Endothelial cell of umbilical vein (primary cell): ENCODE results near the gene PDLIM5. TPM values are rescaled to one million over a fixed set of nuclear protein-coding genes. Genes with fewer than 3 reads are reported as not detected.

Source experiments
- BruUV-seq: library from RNA; stranded (reverse); fragments of 400-500 nt; replicated peaks from 2 replicates; lab custom pipeline; 2021; lab: Mats Ljungman, UMichigan
- CTCF ChIA-PET: fragments of 300-600, 350-600 bp; sonication (Branson Sonifier 250); formaldehyde crosslinking; loops from one replicate; lab custom pipeline; 2021; ENCODE audit warnings: antibody characterized with exemption, inconsistent platforms; lab: Charles Lee
- POLR2A ChIA-PET: fragments of 300-600, 350-600 bp; sonication (Branson Sonifier 250); formaldehyde crosslinking; loops from one replicate; lab custom pipeline; 2021; ENCODE audit warnings: antibody characterized with exemption, inconsistent platforms; lab: Charles Lee
- DNase-seq: peaks from one replicate; pipeline ENCODE4 v3.0.0-alpha.2; 2011; ENCODE audit warnings: low read depth, low spot score
- FAIRE-seq: peaks from 2 replicates; lab custom pipeline; 2011; peaks lifted over from hg19 to GRCh38; lab: Jason Lieb, UNC
- H2AFZ ChIP-seq: 2 replicates; pipeline ENCODE4 v1.6.0; 2012; ENCODE audit warnings: low read depth, low read length, control low read depth, inconsistent platforms
- H3K27ac ChIP-seq: 2 replicates; pipeline ENCODE4 v1.5.1; 2011; ENCODE audit warnings: low read depth, mild to moderate bottlenecking, control low read depth, low read length, moderate library complexity; ENCODE audit not compliant: insufficient read depth
- H3K27me3 ChIP-seq, 2 experiments: 2 replicates each; pipeline versions ENCODE4 v1.6.0 to v1.6.1; 2011; ENCODE audit warnings: low read length in 2 of 2, mixed read lengths in 1 of 2; ENCODE audit not compliant: control insufficient read depth in 2 of 2, insufficient read depth in 2 of 2
- H3K36me3 ChIP-seq, 2 experiments: 2 replicates in 1 of 2; 3 replicates in 1 of 2; pipeline ENCODE4 v1.5.1; 2011; ENCODE audit warnings: low read length in 2 of 2, mild to moderate bottlenecking in 1 of 2, moderate library complexity in 1 of 2; ENCODE audit not compliant: control insufficient read depth in 2 of 2, insufficient read depth in 2 of 2; ENCODE audit errors: extremely low read depth in 1 of 2
- H3K4me1 ChIP-seq: 3 replicates; pipeline ENCODE4 v1.5.1; 2011; ENCODE audit warnings: mild to moderate bottlenecking, low read length; ENCODE audit not compliant: control insufficient read depth, insufficient read depth; ENCODE audit errors: extremely low read depth
- H3K4me2 ChIP-seq: 2 replicates; pipeline ENCODE4 v1.6.1; 2011; ENCODE audit warnings: low read length, control low read depth, mixed read lengths; ENCODE audit not compliant: insufficient read depth
- H3K4me3 ChIP-seq, 3 experiments: fragments of 200-600 bp in 1 of 3; sonication (generic), shearing (Covaris generic) in 1 of 3; replicated peaks in 1 of 3; 2 replicates each; pipeline ENCODE4 v1.5.1; 2011 to 2016; ENCODE audit warnings: control low read depth in 3 of 3, low read length in 3 of 3, mild to moderate bottlenecking in 2 of 3, inconsistent platforms in 1 of 3, low read depth in 1 of 3, moderate library complexity in 1 of 3; ENCODE audit not compliant: insufficient read depth in 1 of 3
- H3K79me2 ChIP-seq: 2 replicates; pipeline ENCODE4 v1.6.0; 2012; ENCODE audit warnings: low read length, inconsistent platforms; ENCODE audit not compliant: control insufficient read depth, insufficient read depth
- H3K9ac ChIP-seq: replicated peaks from 2 replicates; pipeline ENCODE3; 2011; ENCODE audit warnings: low read length, control low read depth; ENCODE audit not compliant: insufficient read depth; ENCODE audit errors: extremely low read depth
- H3K9me1 ChIP-seq: replicated peaks from 3 replicates; pipeline ENCODE4 v1.6.0; 2011; ENCODE audit warnings: mild to moderate bottlenecking, low read length; ENCODE audit not compliant: control insufficient read depth, insufficient read depth; ENCODE audit errors: extremely low read depth
- H3K9me3 ChIP-seq: replicated peaks from 2 replicates; pipeline ENCODE4 v1.5.1; 2012; ENCODE audit warnings: low read length, inconsistent platforms; ENCODE audit not compliant: control insufficient read depth, insufficient read depth
- H4K20me1 ChIP-seq: replicated peaks from 2 replicates; pipeline ENCODE3; 2011; ENCODE audit warnings: mild to moderate bottlenecking, low read length; ENCODE audit not compliant: control insufficient read depth, insufficient read depth; ENCODE audit errors: extremely low read depth
- EZH2 ChIP-seq: IDR thresholded peaks from 2 replicates; pipeline ENCODE4 v1.6.1; 2012; ENCODE audit warnings: borderline replicate concordance, low read depth, mild to moderate bottlenecking, moderate library complexity, low read length, inconsistent platforms; ENCODE audit not compliant: severe bottlenecking
- FOS ChIP-seq: IDR thresholded peaks from 2 replicates; pipeline ENCODE4 v1.6.1; 2011; ENCODE audit warnings: mild to moderate bottlenecking, low read length, moderate library complexity, borderline replicate concordance; ENCODE audit not compliant: insufficient read depth
- GATA2 ChIP-seq: IDR thresholded peaks from 2 replicates; pipeline ENCODE4 v1.7.0; 2011; ENCODE audit warnings: low read depth, mild to moderate bottlenecking, moderate library complexity, mixed read lengths, low read length; ENCODE audit not compliant: insufficient read length, insufficient read depth
- JUN ChIP-seq: IDR thresholded peaks from 2 replicates; pipeline ENCODE4 v1.6.1; 2011; ENCODE audit warnings: borderline replicate concordance, low read depth; ENCODE audit not compliant: insufficient read length, insufficient read depth
- MYC ChIP-seq: IDR thresholded peaks from one replicate; pipeline ENCODE4 v1.6.1; 2011; ENCODE audit warnings: mild to moderate bottlenecking, low read depth, low read length
- POLR2A ChIP-seq: IDR thresholded peaks from 2 replicates; pipeline ENCODE4 v1.6.1; 2012; ENCODE audit warnings: low read depth, mild to moderate bottlenecking, control low read depth, low read length
- POLR2AphosphoS5 ChIP-seq: IDR thresholded peaks from 2 replicates; pipeline ENCODE4 v1.6.1; 2012; ENCODE audit warnings: low read depth, mild to moderate bottlenecking, control low read depth, low read length, moderate library complexity; ENCODE audit not compliant: insufficient read depth
- dilution Hi-C: fragments of 300-500 bp; cut with MboI; formaldehyde crosslinking; loops from one replicate; pipeline ENCODE4 v1.15.0; 2019; ENCODE audit warnings: low sequenced_read_pairs; ENCODE audit not compliant: extremely low pct_ligation_motif_present
- intact Hi-C: fragments of 100-400 bp; cut with micrococcal nuclease; formaldehyde crosslinking; loops from one replicate; pipeline ENCODE4 v1.10.0; 2022
- polyA plus RNA-seq, 4 experiments: library from polyadenylated mRNA; depleted of rRNA in 3 of 4; stranded (reverse) in 3 of 4; unstranded in 1 of 4; fragments of >200 nt; gene quantifications; 2 replicates each; pipeline versions ENCODE4 v1.2.1 to v1.2.3, GENCODE V29; 2011 to 2012; ENCODE audit warnings: missing spikeins in 1 of 4
- total RNA-seq: library from RNA; stranded (reverse); gene quantifications from 2 replicates; pipeline ENCODE4 v1.2.3, GENCODE V29; 2021
- TF ChIP-seq, protein P1 (sequence below): IDR thresholded peaks from 2 replicates; pipeline ENCODE4 v1.6.1; 2011; ENCODE audit not compliant: insufficient read depth, insufficient read length
- TF ChIP-seq, protein P2 (sequence below), 2 donors: IDR thresholded peaks; 1 replicate in 1 of 2; 2 replicates in 1 of 2; pipeline ENCODE4 v1.5.1; 2011; ENCODE audit warnings: low read length in 2 of 2, mild to moderate bottlenecking in 2 of 2, moderate library complexity in 2 of 2, control low read depth in 1 of 2, inconsistent platforms in 1 of 2, low read depth in 1 of 2; ENCODE audit not compliant: insufficient read depth in 1 of 2; ENCODE audit errors: extremely low read depth in 1 of 2

PDLIM5 gene
- total and polyA plus RNA-seq, 2 donors (not counting 3 experiments of a cell fraction or from before 2014, with no cell fraction given): 243 to 310 TPM

DNA sequence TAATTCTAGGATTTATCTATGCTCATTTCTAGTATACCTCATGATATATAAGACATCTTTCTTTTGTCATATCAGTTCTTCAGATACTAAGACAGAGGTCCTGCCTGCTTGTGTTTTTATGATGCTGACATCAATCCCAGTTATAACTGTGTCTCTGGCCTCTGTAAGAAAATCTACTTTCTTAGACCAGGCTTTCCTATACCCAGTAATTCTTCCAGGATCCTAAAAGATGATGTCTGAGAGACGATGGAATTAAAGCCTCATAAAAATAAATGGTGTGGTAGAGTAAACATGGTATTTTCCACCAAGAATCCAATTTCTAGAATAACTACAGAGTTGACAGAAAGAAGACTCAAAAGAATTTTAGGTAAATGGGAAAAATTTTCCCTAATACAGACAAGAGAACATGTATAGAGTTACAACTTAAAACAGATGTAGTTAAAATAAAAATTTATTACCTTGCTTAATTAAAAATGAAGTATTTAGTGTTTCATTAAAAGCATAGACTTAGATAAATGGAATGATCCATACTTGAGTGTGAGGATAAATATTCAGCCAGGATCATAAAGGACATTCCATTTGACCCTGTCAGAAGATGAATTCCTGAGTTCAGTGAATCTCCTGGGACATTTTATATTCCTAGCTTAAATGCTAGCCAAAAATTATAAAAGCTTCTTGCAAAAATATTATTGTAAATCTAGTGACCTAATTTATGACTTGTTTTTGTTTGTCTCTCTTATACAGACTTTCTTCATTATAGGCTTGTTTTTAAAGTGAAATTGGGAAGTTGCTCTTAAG lies 137.4 kb downstream of the PDLIM5 start:
- Histone ChIP-seq H3K4me1 (peaks cover 3% of the 10 kb centered on the region), H2AFZ (no peak overlapping the region), H3K27me3 (no peaks in the 10 kb centered on the region), H3K9me3 (no peaks in the 10 kb centered on the region), H3K4me3 (no peak overlapping the region), H3K9me1 (no peaks in the 10 kb centered on the region), H3K4me2 (no peak overlapping the region), H3K27ac (no peak overlapping the region), H4K20me1 (no peaks in the 10 kb centered on the region), H3K79me2 (peaks cover 13% of the 10 kb centered on the region), H3K36me3 (peaks cover 7 to 14% of the 10 kb centered on the region in 2 experiments), H3K9ac (no peak overlapping the region)
- intact Hi-C loops (no loop called here), dilution Hi-C loops (no loop called here)
- DNase-seq: no peak
- no peak for TF ChIP-seq POLR2A
- no peak for TF ChIP-seq MYC
- TF ChIP-seq, protein P1, sequence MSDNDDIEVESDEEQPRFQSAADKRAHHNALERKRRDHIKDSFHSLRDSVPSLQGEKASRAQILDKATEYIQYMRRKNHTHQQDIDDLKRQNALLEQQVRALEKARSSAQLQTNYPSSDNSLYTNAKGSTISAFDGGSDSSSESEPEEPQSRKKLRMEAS: no peak
- TF ChIP-seq GATA2: no peak
- no peak for TF ChIP-seq POLR2AphosphoS5
- TF ChIP-seq, protein P2, sequence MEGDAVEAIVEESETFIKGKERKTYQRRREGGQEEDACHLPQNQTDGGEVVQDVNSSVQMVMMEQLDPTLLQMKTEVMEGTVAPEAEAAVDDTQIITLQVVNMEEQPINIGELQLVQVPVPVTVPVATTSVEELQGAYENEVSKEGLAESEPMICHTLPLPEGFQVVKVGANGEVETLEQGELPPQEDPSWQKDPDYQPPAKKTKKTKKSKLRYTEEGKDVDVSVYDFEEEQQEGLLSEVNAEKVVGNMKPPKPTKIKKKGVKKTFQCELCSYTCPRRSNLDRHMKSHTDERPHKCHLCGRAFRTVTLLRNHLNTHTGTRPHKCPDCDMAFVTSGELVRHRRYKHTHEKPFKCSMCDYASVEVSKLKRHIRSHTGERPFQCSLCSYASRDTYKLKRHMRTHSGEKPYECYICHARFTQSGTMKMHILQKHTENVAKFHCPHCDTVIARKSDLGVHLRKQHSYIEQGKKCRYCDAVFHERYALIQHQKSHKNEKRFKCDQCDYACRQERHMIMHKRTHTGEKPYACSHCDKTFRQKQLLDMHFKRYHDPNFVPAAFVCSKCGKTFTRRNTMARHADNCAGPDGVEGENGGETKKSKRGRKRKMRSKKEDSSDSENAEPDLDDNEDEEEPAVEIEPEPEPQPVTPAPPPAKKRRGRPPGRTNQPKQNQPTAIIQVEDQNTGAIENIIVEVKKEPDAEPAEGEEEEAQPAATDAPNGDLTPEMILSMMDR (IDR thresholded peaks at IDR 0.05; ENCODE audit: extremely low read depth in 1 of 2, insufficient read depth in 1 of 2, low read depth in 1 of 2, low read length in 2 of 2): no peak
- TF ChIP-seq FOS: no peak
- no peak for TF ChIP-seq JUN
- TF ChIP-seq EZH2: no peak
- FAIRE-seq: no peak
- POLR2A ChIA-PET: no interaction called here
- CTCF ChIA-PET: interaction anchor here (1.0 kb wide), 1 partner anchor 182 kb away, joined by 4 read pairs; no protein-coding TSS in a partner anchor
- BruUV-seq: no TSS peak
